CD4-positive, alpha-beta T cell (primary cell): ENCODE results near the gene ARHGEF28. TPM values are rescaled to one million over a fixed set of nuclear protein-coding genes. Genes with fewer than 3 reads are reported as not detected.

Experiments
- ATAC-seq: fragments of 200-7000 bp; cut with Tn5 transposase; one replicate; pipeline ENCODE4 v1.10.0; 2022; ENCODE audit warnings: mild to moderate bottlenecking; ENCODE audit not compliant: poor library complexity
- CTCF ChIA-PET: fragments of 350-600 bp; sonication (Branson Sonifier 250); formaldehyde crosslinking; loops from one replicate; lab custom pipeline; 2021; ENCODE audit warnings: antibody characterized with exemption, inconsistent platforms; lab: Charles Lee
- POLR2A ChIA-PET: fragments of 350-600 bp; sonication (Branson Sonifier 250); formaldehyde crosslinking; loops from one replicate; lab custom pipeline; 2021; ENCODE audit warnings: antibody characterized with exemption, inconsistent platforms; lab: Charles Lee
- DNase-seq, 14 experiments: peaks; one replicate each; pipeline ENCODE4 v3.0.0-alpha.2; 2013 to 2020; ENCODE audit warnings: mixed read lengths in 2 of 14
- H3K27ac ChIP-seq, 2 donors: one replicate each; pipeline versions ENCODE4 v1.5.1 to v1.7.0; 2013; ENCODE audit warnings: low read length in 2 of 2, low read depth in 1 of 2, mild to moderate bottlenecking in 1 of 2
- H3K27me3 ChIP-seq, 2 experiments: 1 replicate in 1 of 2; 2 replicates in 1 of 2; pipeline versions ENCODE4 v1.6.1 to v1.7.0; 2013; ENCODE audit warnings: low read length in 2 of 2, control low read depth in 1 of 2, mild to moderate bottlenecking in 1 of 2, moderate library complexity in 1 of 2; ENCODE audit not compliant: insufficient read depth in 2 of 2, control insufficient read depth in 1 of 2
- H3K36me3 ChIP-seq: one replicate; pipeline ENCODE4 v1.6.1; 2013; ENCODE audit warnings: low read length, control low read depth; ENCODE audit not compliant: insufficient read depth
- H3K4me1 ChIP-seq: one replicate; pipeline ENCODE4 v1.6.1; 2013; ENCODE audit warnings: low read length, control low read depth; ENCODE audit not compliant: insufficient read depth
- H3K4me3 ChIP-seq: one replicate; pipeline ENCODE4 v1.5.1; 2013; ENCODE audit warnings: mild to moderate bottlenecking, low read length, moderate library complexity
- H3K9me3 ChIP-seq, 2 experiments: 1 replicate in 1 of 2; 2 replicates in 1 of 2; pipeline versions ENCODE4 v1.6.1 to v1.7.0; 2013; ENCODE audit warnings: low read length in 2 of 2, mild to moderate bottlenecking in 2 of 2, control low read depth in 1 of 2, moderate library complexity in 1 of 2; ENCODE audit not compliant: control insufficient read depth in 1 of 2, insufficient read depth in 1 of 2
- H3K27ac Mint-ChIP-seq: one replicate; pipeline ENCODE4 v1.8.0; 2020; ENCODE audit warnings: mixed read lengths
- H3K27me3 Mint-ChIP-seq: one replicate; pipeline ENCODE4 v1.8.0; 2021; ENCODE audit warnings: mixed read lengths
- H3K36me3 Mint-ChIP-seq: one replicate; pipeline ENCODE4 v1.8.0; 2021; ENCODE audit warnings: low read depth, mixed read lengths
- H3K4me1 Mint-ChIP-seq: one replicate; pipeline ENCODE4 v1.8.0; 2021; ENCODE audit warnings: low read depth, mixed read lengths
- H3K4me3 Mint-ChIP-seq: one replicate; pipeline ENCODE4 v1.8.0; 2020; ENCODE audit warnings: mild to moderate bottlenecking, mixed read lengths
- H3K9me3 Mint-ChIP-seq: one replicate; pipeline ENCODE4 v1.8.0; 2020; ENCODE audit warnings: mixed read lengths
- intact Hi-C, 2 experiments: fragments of 100-400 bp; cut with DNase I in 1 of 2; cut with micrococcal nuclease in 1 of 2; formaldehyde crosslinking; loops; one replicate each; pipeline versions ENCODE4 v1.15.1 to v1.9.0; 2023 to 2025; cut with DNase I, micrococcal nuclease
- total RNA-seq, 174 experiments: library from RNA in 2 of 174; stranded (reverse) in 2 of 174; gene quantifications; one replicate each; pipeline ENCODE4 v1.2.3 and lab custom pipeline; 2021 to 2026
- TF ChIP-seq, protein P1 (sequence below): fragments of 200-600 bp; IDR thresholded peaks from one replicate; pipeline ENCODE4 v1.8.0; 2022; ENCODE audit warnings: antibody characterized with exemption, mild to moderate bottlenecking

Gene ARHGEF28
- total RNA-seq, 2 experiments from 2014 or later: not detected

DNA sequence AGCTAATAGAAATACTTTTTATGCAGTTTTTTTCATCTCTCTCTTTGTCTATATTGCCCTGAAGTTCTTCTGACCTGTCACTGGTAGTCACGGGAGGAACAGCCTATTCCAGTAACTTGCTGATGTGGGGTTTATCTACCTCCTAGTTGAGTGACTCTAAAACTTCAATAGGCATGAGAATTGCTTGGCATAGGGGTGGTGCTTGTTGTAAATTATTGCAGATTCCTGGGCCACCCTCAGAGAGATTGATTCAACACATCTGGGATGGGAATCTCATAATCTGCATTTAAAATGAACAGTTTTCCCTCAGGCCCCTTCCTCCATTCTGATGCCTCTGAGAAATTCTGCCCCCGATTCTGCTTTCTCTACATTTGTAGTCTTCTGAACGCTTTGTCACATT lies 184.4 kb downstream of the ARHGEF28 start:
- POLR2A ChIA-PET: no interaction called here
- DNase-seq: no peak
- CTCF ChIA-PET: no interaction called here
- H3K27me3 ChIP-seq: no peaks in the 10 kb centered on the region
- H3K9me3 ChIP-seq: no peaks in the 10 kb centered on the region
- H3K9me3 Mint-ChIP-seq: no peaks in the 10 kb centered on the region
- peaks cover 22% of the 10 kb centered on the region for H3K27me3 Mint-ChIP-seq
- no peaks in the 10 kb centered on the region for H3K36me3 Mint-ChIP-seq
- H3K4me1 ChIP-seq: no peaks in the 10 kb centered on the region
- no peak overlapping the region for H3K27ac Mint-ChIP-seq
- no peaks in the 10 kb centered on the region for H3K4me1 Mint-ChIP-seq
- intact Hi-C loops: no loop called here
- H3K27ac ChIP-seq: no peak overlapping the region
- no peak overlapping the region for H3K4me3 Mint-ChIP-seq
- no peak overlapping the region for H3K4me3 ChIP-seq
- TF ChIP-seq, protein P1, sequence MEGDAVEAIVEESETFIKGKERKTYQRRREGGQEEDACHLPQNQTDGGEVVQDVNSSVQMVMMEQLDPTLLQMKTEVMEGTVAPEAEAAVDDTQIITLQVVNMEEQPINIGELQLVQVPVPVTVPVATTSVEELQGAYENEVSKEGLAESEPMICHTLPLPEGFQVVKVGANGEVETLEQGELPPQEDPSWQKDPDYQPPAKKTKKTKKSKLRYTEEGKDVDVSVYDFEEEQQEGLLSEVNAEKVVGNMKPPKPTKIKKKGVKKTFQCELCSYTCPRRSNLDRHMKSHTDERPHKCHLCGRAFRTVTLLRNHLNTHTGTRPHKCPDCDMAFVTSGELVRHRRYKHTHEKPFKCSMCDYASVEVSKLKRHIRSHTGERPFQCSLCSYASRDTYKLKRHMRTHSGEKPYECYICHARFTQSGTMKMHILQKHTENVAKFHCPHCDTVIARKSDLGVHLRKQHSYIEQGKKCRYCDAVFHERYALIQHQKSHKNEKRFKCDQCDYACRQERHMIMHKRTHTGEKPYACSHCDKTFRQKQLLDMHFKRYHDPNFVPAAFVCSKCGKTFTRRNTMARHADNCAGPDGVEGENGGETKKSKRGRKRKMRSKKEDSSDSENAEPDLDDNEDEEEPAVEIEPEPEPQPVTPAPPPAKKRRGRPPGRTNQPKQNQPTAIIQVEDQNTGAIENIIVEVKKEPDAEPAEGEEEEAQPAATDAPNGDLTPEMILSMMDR: no peak
- no peak for ATAC-seq
- no peaks in the 10 kb centered on the region for H3K36me3 ChIP-seq

DNA sequence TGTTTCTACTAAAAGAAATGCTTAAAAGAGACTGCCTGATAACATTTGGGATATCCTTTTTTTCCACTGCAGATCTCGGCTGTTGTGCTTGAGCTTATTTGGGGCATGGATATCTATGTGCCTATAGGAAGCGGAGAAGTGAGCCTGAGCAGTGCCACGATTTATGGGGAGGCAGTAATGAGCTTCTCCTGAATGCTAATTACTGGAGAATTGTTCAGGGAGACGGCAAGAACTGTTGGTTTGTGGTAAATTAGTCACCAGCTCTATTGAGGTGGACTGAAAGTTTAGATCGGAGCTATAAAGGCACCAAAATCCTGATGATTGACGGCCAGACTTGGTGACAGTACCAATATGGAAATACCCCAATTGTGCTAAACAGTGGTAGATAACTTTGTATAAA lies 186.5 kb downstream of the ARHGEF28 start:
- ChIA-PET POLR2A (no interaction called here), CTCF (interaction anchor here (0.6 kb wide), 1 partner anchor 12 kb away, joined by 3 read pairs; no protein-coding TSS in a partner anchor)
- TF ChIP-seq, protein P1: no peak
- H3K27ac Mint-ChIP-seq: no peak overlapping the region
- ATAC-seq (no peak), DNase-seq (no peak)
- no peaks in the 10 kb centered on the region for H3K9me3 Mint-ChIP-seq
- H3K4me1 Mint-ChIP-seq: no peaks in the 10 kb centered on the region
- H3K27ac ChIP-seq: no peak overlapping the region
- peaks cover 28% of the 10 kb centered on the region for H3K27me3 Mint-ChIP-seq
- H3K4me3 Mint-ChIP-seq: no peak overlapping the region
- no peak overlapping the region for H3K4me3 ChIP-seq
- H3K36me3 ChIP-seq: no peaks in the 10 kb centered on the region
- no peaks in the 10 kb centered on the region for H3K9me3 ChIP-seq
- H3K4me1 ChIP-seq: no peaks in the 10 kb centered on the region
- intact Hi-C loops: no loop called here
- no peaks in the 10 kb centered on the region for H3K27me3 ChIP-seq
- no peaks in the 10 kb centered on the region for H3K36me3 Mint-ChIP-seq

DNA sequence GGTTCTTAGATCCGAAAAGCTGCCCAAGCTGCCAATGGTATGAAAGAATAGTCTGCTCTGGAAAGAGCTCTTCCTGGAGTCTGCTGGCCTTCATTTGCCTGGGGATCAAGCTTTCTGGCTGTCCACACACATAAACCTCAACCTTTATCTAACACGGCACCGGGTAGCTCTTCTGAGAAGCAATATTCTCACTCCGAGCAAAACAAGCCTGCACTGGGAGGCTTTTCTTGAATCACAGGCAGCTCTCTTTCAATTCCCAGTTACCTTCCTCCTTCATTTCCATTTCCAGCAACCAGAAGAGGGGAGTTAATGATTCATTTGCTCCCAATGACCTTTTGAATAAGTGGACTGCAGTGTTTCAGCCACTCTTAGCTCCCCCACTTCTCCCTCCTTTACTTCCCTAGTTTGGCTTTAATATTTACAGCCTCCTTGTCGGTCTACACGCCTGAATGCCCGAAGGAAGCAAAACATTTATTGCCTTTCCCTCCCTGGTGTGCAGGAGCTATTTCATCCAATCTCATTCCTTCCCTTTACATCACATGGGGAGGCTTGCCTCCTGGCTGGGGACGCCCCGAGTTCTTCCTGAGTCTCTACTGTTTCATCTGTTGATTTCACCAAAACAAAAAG lies 187.1 kb downstream of the ARHGEF28 start:
- no peak overlapping the region for H3K27ac Mint-ChIP-seq
- intact Hi-C loops: no loop called here
- Histone ChIP-seq H3K27me3 (no peaks in the 10 kb centered on the region), H3K4me3 (no peak overlapping the region), H3K36me3 (no peaks in the 10 kb centered on the region), H3K9me3 (no peaks in the 10 kb centered on the region), H3K4me1 (no peaks in the 10 kb centered on the region), H3K27ac (no peak overlapping the region)
- DNase-seq (no peak), ATAC-seq (no peak)
- H3K27me3 Mint-ChIP-seq: peaks cover 28% of the 10 kb centered on the region
- TF ChIP-seq, protein P1: no peak
- H3K4me3 Mint-ChIP-seq: no peak overlapping the region
- ChIA-PET CTCF (no interaction called here), POLR2A (no interaction called here)
- no peaks in the 10 kb centered on the region for H3K9me3 Mint-ChIP-seq
- no peaks in the 10 kb centered on the region for H3K36me3 Mint-ChIP-seq
- no peaks in the 10 kb centered on the region for H3K4me1 Mint-ChIP-seq
